CD4-positive, alpha-beta T cell treated with Interleukin-17A for 1 hour (primary cell): ENCODE measurements around the gene MRPL33.

Experiments
- DNase-seq: peaks from one replicate; pipeline ENCODE4 v3.0.0-alpha.2; 2020

MRPL33 gene

GRCh38 chr2:27771548-27772335, at the start of gene MRPL33:
MRPL33 (plus strand) TSS chr2:27771719; CDS start chr2:27771778, 59 bp downstream.
- DNase-seq = peak; percentile 90

GRCh38 chr2:27721884-27722485, 49.5 kb upstream of the MRPL33 start:
- no peak for DNase-seq

- DNase-seq = peak; percentile 25
Measured at GRCh38 chr2:27723372-27724144, 48.0 kb upstream of the MRPL33 start.

- DNase-seq = no peak
Measured at GRCh38 chr2:27724191-27724590, 47.3 kb upstream of the MRPL33 start.

GRCh38 chr2:27724905-27725701, 46.4 kb upstream of the MRPL33 start:
- no peak for DNase-seq

GRCh38 chr2:27727257-27727656, 44.3 kb upstream of the MRPL33 start:
- no peak for DNase-seq

GRCh38 chr2:27728081-27728858, 43.2 kb upstream of the MRPL33 start:
- no peak for DNase-seq

- DNase-seq = no peak
Measured at GRCh38 chr2:27729198-27729597, 42.3 kb upstream of the MRPL33 start.

- no peak for DNase-seq
Measured at GRCh38 chr2:27729614-27730013, 41.9 kb upstream of the MRPL33 start.

- no peak for DNase-seq
Measured at GRCh38 chr2:27730261-27730662, 41.3 kb upstream of the MRPL33 start.

- DNase-seq = no peak
Measured at GRCh38 chr2:27730980-27731691, 40.4 kb upstream of the MRPL33 start.

- no peak for DNase-seq
Measured at GRCh38 chr2:27734305-27734704, 37.2 kb upstream of the MRPL33 start.

- peak; percentile 13 for DNase-seq
Measured at GRCh38 chr2:27735263-27735904, 36.1 kb upstream of the MRPL33 start.

- DNase-seq = no peak
Measured at GRCh38 chr2:27736031-27736889, 35.3 kb upstream of the MRPL33 start.

GRCh38 chr2:27736890-27737204, 34.7 kb upstream of the MRPL33 start:
- DNase-seq = no peak

- DNase-seq = no peak
Measured at GRCh38 chr2:27737676-27738348, 33.7 kb upstream of the MRPL33 start.

- no peak for DNase-seq
Measured at GRCh38 chr2:27738349-27739057, 33.0 kb upstream of the MRPL33 start.

GRCh38 chr2:27739058-27739373, 32.5 kb upstream of the MRPL33 start:
- DNase-seq = no peak

GRCh38 chr2:27741673-27742072, 29.8 kb upstream of the MRPL33 start:
- no peak for DNase-seq
